Myometrial cell (primary cell): ENCODE measurements around the gene ATG4C. TPM values are rescaled to one million over a fixed set of nuclear protein-coding genes. Genes with fewer than 3 reads are reported as not detected.

ENCODE experiments used
- total RNA-seq: library from RNA; depleted of rRNA; stranded (reverse); fragments of >200 nt; gene quantifications from 2 replicates; pipeline ENCODE4 v1.2.3, GENCODE V29; 2015

The ATG4C gene, protein sequence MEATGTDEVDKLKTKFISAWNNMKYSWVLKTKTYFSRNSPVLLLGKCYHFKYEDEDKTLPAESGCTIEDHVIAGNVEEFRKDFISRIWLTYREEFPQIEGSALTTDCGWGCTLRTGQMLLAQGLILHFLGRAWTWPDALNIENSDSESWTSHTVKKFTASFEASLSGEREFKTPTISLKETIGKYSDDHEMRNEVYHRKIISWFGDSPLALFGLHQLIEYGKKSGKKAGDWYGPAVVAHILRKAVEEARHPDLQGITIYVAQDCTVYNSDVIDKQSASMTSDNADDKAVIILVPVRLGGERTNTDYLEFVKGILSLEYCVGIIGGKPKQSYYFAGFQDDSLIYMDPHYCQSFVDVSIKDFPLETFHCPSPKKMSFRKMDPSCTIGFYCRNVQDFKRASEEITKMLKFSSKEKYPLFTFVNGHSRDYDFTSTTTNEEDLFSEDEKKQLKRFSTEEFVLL
- 8.6 and 10.6 TPM in 2 replicates for total RNA-seq

DNA sequence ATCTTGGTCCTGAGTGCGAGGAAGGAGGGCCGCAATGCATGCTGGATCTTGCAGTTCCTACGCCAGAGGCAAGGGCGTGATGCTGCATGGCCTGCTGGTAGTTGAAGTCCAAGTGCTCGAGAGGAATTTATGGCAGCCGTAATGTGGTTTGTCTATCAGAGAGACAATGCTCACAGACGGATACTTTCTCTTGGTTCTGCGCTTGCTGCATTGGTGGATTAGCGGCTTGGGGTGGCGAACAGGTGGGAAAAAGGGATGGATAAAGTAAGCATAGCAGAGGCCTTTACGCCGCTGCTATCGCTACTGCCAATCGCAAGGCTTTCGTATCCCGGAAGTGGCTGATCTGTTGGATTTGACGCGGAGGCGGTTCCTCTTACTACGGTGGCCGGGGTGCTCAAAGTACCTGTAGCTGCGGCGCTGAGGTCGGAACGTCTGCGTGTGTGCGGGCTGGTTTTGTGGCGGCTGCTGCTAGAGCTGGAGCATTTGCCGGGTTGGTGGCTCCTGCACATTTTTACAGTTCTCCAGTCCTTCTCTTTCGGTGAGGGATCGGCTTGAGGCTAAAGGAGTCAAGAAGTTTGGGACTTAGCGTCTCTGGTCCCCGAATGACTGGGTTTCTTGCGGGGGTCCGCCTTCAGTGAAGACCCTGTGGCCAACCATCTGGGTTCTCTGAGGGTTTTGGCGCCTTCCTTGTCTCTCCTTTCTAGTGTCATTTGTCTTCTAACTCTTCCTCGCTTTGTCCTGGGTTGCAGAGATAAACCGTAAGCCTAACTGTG, at the start of gene ATG4C:
Gene ATG4C, plus strand, starts transcription at position 397 of the 773 bp plus-strand sequence. CDS start 19,655 bp downstream, outside the sequence.

Other genes starting within 250 kb of the ATG4C start
- not detected in 2 replicates for gene ANGPTL3, start 186.6 kb upstream of the ATG4C start, total RNA-seq
- gene DOCK7, start 95.7 kb upstream of the ATG4C start, total RNA-seq, result 21.6 and 38.5 TPM in 2 replicates